Anterior cingulate cortex (tissue), 58 donors: ENCODE measurements around the gene GMEB2.
A peak's percentile ranks its signal among the peaks of the same experiment; 100 is the strongest.

Experiments used
- DNase-seq, 58 donors: peaks; one replicate each; lab custom pipeline; 2025; lab: John Stamatoyannopoulos, UW

GMEB2 gene

DNA sequence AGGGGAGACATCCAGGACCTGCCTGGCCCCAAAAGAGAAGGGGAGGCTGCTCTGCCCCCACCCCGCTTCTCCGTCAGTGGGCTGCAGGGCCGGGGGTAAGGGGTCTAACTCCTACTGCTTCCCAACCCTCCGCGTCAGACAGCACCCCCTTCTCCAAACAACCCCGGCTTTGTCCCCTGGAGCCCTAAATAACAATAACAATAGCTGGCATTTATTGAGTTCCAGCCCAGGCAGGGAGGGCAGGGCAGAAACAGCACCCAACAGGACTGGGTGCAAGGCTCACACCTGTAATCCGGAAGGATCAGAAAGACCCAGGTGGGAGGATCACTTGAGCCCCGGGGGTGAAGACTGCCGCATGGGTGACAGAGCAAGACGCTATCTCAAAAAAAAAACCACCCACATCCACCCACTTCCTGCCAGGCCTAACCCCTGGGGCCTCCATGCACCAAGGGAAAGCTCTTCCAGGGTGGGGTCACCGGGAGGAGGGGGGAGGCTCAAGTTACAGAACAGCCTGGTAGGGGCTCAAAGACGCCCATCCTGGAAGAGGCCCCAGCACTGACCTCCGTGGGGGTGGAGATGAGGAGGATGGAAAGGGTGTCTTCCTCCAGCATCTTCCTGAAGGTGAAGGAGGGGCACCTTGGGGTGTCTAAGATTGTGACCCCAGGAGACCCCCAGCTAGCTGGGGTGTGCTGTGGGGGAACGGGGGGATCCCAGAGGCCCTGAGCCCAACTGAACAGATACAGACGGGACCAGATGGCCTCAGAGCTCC, 74.2 kb downstream of the GMEB2 start:
- DNase-seq = no peak

DNA sequence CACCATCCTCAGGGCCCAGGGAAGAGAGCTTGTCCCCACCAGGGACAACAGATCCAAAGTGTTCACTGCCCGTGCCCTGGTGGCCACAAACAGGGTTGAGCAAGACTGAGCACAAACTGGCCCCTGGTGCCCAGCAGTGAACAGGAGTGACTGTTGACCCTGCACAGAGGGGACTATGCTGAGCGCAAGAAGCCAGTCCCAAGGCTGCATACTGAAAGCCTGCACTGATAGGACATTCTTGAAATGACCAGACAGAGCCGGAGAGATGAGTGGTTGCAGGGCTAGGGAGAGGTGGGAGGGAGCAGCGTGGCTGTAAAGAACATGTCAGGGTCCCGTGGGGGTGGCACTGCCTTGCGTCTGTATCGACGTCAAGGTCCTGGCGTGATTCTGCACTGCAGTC, 75.8 kb downstream of the GMEB2 start:
- no peak for DNase-seq

DNA sequence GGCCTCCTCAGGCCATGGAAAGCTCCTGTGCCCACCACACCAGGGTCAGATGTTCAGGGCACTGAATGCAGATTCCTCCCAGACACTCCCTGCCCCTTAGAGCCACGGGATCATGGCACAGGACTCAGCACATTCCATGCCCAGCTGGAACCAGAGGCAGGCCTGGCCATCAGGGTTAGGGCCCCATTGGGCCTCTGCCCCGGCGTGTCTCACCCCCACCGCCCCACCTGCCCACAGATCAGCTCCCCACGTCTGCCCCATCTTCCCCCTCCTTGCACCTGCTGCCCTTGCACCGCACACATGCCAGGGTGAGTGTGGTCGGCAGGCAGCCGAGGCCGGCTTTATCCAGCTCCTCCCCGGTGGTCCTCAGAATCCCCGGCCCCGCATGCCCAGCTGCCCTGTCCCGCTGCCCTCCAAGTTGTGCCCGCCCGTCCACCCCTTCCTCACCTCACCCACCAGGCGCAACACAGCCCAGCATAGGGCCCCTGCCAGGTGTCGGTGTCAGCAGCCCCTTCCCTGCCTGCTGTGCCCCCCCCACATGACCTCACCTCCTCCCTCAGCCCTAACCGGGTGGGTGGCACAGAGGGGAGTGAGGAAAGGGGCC, 77.1 kb downstream of the GMEB2 start:
- DNase-seq = no peak

DNA sequence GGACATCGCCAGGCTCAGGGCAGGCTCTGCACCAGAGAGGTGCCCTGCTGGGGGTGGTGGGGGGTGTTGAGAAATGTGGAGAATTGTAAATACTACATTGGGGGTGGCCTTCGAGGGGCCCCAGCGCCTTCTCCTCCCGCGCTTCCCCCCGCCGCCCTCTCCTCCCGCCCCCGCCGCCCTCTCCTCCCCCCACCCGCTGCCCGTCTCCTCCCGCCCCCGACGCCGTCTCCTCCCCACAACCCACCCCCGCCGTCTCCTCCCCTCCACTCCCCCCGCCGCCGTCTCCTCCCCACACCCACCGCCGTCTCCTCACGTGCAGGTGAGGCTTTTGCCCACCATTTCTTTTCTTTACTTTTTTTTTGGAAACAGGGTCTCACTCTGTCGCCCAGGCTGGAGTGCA, 77.9 kb downstream of the GMEB2 start:
- DNase-seq = no peak

DNA sequence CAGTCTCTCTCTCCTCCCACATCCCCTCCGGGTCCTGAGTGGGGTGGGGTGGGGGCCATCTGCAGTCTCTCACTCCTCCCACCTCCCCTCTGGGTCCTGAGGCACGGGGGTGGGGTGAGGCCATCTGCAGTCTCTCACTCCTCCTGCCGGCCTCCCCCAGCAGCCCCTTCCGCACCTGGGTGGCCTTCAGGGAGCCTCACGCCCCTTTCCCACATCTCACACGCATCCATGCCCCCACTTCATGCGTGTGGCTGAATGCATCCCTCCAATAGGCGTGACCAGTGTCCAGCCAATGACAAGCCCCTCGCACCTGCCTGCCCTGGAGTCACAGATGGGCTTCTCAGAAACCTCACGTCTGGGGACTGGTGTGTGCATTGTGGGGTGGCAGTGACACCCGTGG, 78.4 kb downstream of the GMEB2 start:
- DNase-seq = no peak

DNA sequence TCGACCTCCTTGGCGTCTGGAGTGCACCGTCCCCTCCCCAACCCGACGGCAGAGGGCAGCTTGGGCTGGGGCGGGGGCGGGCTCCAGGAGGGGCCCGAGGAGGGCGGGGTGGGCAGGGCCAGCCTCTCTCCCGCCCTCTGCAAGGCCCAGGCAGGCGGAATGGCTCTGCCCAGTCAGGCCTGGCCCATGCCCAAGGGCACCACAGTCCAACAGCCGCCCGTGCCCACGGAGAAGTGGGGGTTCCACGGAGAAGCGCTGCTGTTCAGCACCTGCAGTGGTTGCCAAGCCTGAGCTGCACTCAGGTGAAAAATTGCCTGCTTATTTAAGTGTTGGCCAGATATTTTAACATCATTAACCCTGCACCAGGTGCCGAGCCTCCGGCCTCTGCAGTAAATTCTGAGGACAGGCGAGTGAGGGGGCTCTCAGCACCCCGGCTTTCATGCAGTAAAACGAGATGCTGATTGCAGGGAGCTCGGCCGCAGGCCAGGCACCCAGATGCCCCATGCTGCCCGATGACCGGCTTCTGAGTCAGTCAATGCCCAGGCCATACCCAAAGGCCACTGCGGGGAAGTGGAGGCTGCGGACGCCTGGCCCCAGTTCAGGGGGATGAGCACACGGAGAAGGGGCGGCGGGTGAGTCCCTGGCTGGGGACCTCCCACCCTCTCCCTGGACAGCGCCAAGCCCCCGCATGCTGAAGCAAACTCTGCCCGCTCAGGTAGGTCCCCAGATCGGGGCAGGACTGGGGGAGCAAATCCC, 79.0 kb downstream of the GMEB2 start, which contains the start of gene SRMS:
Gene SRMS (minus strand): TSS at position 25 of the 756 bp plus-strand sequence. CDS start 286 bp downstream, outside the sequence.
- DNase-seq = no peak

DNA sequence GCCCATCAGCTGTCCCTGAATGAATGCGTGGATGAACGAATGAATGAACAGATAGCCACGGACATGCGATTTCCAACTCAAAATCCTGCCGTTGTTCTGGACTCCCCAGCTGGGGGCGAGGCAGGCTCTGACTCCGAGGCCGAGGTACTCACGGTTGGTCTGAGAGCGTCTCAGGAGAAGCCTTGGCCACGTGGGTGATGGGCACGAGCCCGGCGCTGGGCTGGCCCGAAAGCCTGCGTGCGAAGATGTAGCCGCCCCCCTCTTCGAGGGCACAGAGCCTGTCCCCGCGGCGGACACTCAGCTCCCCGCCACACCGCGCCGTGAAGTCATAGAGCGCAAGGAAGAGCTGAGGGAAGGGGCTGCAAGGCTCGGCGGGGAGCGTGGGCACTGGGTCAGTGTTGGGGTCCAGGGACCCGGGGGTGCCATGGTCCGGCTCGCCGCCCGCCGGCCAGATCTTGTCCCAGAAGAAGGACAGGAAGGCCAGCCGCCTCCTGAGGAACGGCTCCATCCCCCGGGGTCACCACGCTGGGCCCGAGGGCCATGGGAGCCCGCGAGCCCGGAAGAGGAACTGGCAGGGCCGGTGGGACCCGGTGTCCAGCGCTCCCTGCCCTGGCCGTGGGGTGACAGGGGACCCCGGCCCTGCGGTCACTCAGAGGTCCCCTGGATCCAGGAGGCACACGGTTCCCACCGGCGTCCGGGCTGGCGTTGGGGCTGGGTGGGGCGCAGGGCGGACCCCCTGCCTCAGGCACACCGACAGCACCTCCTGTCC, 79.8 kb downstream of the GMEB2 start:
- DNase-seq = no peak

DNA sequence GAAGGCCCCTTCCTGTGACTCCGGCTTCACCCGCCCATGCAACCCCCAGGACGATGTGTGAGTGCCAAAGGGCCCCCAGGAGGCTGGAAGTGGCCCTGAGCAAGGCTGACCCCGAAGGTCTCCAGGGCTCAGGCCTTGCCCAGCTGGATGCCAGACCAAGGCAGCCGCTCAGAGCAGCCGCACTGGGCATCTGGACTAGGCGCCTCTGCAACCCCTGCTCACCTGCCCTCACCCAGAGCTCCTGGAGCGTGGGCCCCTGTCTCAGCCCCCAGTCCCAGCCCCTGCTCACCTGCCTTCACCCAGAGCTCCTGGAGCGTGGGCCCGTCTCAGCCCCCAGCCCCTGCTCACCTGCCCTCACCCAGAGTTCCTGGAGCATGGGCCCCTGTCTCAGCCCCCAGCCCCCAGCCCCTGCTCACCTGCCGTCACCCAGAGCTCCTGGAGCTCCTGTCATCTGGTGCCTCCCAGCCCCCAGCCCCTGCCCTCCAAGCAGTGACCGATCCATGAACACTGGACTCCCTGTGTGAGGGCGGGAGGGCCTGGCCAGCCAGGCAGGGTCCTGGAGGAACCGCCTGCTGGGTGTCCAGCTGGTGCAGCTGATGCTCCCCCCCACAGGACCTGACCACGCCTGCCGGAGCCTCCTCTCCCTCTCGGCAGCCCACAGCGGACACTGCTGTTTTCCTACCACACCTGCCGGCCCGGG, 80.5 kb downstream of the GMEB2 start:
- no peak for DNase-seq

DNA sequence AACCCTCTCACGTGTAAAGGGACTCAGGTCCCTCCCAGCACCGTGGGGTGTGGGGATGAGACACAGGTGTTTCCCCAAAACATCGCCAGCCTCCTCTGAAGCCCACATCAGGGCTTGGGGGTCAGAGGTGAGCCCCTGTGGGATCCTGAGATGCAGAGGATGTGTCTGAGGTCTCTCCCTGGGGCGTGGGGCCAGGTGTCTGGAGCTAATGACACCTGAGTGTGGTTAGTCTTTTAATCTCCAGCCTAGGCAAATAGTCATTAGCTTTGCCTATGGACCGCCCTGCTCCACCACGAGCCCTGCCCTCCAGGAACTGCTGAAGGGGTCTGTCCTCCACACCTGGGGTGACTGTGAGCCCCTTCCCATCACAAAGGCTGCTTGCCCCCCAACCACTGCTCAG, 81.1 kb downstream of the GMEB2 start:
- no peak for DNase-seq

DNA sequence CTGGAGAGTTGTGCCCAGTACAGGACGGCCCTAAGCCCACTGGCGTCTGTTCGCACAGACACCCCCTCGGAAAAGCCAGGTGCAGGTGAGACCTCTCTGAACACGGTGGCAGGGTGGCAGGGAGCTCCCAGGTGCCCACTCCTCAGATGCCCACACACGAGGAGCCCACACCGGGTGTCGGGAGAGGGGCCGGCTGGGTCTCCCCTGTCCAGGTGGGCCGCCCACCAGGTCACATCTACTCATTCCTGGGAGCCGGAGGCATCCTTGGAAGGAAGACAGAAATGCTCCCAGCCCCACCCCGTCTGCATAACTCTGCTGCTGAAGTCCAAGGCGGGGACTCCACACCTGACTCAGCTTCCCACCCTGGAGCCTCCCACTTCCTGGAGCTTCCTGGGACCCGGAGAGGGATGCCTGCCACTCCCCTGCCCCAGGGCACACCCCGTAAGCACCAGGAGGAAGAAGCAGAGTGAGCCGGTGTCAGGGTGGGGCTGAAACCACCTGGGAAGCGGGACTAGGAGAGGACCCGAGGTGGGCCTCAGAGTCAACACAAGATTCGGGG, 81.9 kb downstream of the GMEB2 start:
- no peak for DNase-seq

DNA sequence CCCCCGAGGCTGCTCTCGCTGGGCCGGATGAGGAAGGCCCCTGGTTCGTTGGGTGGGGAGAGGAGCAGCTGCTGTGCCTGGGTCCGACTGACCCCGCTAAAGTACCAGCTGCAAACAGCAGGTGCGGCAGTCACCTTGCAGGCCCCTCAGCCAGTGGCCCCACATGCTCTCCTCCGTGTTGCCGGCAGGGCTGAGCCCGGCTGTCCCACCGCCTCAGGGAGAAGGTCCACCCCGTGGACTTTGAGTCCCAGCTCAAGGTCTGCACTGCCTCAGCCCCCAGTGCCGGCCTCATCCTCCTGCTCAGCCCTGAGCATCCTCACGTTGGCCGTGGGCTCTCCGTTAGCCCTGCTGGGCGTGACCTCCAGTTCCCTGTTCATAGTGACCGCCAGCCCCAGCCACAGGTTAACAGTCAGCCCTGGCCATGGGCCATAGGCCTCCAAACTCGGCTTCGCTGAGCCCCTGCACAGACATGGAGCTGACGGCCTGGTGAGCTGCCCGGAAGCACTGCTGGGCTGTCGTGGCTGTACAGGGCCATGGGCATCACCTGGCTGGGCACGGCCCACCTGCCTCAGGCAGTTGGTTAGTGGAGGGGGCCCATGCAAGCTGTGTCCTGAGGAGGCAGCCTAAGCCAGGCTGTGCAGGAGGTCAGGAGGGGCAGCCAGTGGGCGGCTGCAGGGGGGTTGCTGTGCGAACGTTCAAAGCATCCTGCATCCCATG, 82.5 kb downstream of the GMEB2 start:
- no peak for DNase-seq

DNA sequence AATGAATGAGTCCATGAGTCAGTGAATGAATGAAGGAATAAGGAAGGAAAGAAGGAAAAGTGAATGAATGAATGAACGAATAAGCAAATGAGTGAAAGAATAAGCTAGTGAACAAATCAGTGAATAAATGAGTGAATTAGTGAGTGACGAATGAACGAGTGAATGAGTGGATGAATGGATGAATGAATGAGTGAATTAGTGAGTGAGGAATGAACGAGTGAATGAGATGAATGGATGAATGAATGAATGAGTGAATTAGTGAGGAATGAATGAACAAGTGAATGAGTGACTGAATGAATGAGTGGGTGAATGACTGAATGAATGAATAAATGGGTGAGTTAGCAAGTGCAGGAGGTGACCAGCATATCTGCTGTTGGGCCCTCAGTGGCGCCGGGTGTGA, 83.2 kb downstream of the GMEB2 start:
- DNase-seq = no peak

DNA sequence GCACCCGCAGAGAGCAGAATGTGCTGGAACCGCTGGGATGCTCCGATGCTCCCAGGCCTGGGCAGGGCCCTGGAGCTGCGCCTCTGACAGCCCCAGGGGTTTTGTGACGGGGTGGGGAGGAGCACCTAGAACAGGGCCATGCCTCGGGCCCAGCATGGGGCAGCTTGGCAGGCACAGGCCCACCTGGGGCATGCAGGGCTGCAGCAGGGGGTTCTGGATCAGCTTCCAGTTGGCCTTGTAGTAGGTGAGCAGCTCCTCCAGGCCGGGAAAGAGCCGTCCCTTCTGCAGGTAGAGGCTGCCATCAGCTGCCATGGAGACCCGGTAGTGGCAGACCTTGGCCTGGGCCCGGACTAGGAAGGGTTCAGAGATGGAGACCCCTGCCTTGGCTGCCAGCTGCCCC, 83.8 kb downstream of the GMEB2 start:
- no peak for DNase-seq

DNA sequence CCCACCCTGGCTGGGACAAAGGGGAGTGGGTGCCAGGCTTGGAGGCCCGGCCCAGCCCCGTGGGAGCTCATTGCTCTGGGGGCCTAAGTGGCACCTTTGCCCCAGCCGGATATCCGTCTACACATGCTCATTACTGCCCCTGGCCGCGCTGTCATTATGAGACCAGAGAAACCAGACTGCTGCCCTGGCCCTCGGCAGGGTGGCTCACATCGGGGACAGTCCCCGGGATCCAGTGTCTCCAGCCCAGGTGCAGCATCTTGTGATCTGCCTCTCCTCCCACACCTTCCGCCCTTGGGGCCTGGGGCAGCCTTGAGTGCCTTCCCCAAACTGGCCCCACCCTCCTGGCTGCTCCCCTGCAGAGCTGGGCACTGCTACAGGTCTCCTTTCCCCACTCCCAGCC, 84.2 kb downstream of the GMEB2 start:
- no peak for DNase-seq

DNA sequence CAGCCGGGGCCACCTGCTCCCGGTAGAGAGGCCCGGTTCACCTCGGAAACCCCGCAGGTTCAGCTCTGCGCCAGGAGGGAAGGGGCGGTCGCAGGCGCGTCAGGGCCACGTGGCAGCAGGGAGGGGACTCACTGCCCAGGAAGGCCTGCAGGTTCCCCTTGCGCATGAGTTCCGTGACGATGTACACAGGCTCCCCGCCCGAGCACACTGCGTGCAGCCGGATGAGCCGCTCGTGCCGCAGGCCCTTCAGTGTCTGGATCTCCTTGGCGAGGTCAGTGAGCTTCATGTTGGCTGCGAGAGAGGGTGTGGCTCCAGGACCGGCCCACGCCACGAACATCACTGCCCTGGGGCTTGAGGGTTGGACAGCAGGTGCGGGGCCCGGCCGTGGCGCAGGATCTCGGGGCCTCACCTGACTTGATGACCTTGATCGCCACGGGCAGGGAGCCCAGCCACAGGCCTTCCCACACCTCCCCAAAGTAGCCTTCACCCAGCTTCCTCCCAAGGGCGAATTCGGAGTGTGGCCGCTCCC, 84.8 kb downstream of the GMEB2 start:
- DNase-seq = no peak

DNA sequence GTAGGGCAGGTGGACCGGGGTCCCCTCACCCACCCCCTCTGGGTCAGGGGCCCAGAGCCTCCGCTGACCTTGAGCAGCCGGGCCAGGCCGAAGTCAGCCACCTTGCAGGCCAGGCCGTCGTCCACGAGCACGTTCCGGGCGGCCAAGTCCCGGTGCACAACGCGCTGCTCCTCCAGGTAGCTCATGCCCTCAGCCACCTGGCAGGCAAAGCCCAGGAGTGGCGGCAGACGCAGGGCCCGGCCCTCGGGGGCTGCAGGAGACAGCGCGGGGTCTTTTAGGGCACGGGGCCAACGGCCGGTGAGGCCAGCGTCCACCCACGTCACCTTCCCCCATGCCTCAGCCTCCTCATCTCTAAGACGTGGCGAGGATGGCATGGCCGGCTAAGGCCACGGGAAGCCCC, 85.5 kb downstream of the GMEB2 start:
- no peak for DNase-seq

DNA sequence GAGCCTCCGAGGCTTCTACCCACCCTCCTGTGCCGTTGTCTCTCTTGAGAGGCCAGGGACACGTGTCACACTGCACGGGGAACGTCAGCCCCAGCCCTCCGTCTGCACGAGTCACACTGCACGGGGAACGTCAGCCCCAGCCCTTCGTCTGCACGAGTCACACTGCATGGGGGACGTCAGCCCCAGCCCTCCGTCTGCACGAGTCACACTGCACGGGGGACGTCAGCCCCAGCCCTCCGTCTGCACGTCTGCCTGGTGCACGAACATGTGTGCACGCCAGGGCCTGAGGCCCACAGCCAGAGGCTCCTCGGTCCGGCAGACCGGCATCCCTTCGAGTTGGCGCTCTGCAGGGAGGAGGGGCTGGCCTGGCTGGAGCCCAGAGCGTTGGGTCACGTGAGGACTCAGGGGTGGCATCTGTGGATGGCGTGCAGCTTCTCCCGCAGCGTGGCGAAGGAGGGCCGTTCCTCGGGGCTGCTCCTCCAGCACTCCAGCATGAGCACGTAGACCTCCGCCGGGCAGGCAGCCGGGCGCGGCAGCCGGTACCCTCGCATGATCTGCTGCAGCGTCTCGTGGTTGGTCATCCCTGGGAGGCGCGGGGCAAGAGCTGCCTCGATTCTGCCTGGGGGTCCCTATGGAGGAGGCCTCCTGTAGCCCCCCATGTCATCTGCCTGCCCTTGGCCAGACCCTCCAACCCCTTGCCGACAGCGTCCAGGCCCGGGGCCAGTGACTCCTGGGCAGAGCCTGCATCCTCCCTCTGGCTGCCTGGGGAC, 86.3 kb downstream of the GMEB2 start:
- DNase-seq = peak in 28 of 58 donors; percentile 7 to 55 (median 31)
